ENCODE data around the gene MAEA. TPM values are rescaled to one million over a fixed set of nuclear protein-coding genes. Genes with fewer than 3 reads are reported as not detected.

Gene MAEA
- total RNA-seq, 2 donors from 2014 or later: 65.8 to 124 TPM

DNA sequence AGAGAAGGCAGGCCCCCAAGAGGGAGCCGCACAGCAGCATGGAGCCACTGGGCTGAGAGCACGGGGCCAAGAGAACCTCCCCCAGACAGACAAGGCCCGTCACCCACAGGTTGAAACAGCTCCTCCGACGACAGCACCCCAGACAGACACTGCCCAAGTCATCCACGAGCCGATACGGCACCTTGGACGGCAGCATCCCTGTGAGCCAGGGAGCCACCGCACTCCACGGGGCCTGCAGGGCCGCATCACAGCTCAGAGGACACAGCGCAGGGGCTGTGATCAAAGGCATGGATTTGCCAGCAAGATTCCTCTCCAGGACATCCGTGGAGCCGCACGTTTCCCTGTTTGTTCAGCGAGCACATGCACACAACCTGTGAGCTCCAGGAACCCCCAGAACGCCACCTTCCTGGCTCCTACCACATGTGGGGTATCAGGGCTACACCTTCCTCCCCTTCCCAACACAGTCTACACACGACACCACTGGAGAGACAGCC, 44.7 kb upstream of the MAEA start:
- intact Hi-C loops (cut with DNase I): loop anchor here (5.0 kb wide), 2 partner anchors 38 to 78 kb away; no protein-coding TSS in a partner anchor
- H3K9ac ChIP-seq (ENCODE audit: low read depth in 2 of 2, low read length in 2 of 2): no peak overlapping the region
- peaks cover 33% of the 10 kb centered on the region for H3K4me1 ChIP-seq
- H3K27me3 ChIP-seq: no peaks in the 10 kb centered on the region
- H3K4me3 ChIP-seq: no peak overlapping the region
- no peaks in the 10 kb centered on the region for H3K9me3 ChIP-seq
- H3K36me3 ChIP-seq: no peaks in the 10 kb centered on the region
- no peak overlapping the region for H3K27ac ChIP-seq
- TF ChIP-seq CTCF (IDR thresholded peaks at IDR 0.05): no peak
- DNase-seq: no peak

DNA sequence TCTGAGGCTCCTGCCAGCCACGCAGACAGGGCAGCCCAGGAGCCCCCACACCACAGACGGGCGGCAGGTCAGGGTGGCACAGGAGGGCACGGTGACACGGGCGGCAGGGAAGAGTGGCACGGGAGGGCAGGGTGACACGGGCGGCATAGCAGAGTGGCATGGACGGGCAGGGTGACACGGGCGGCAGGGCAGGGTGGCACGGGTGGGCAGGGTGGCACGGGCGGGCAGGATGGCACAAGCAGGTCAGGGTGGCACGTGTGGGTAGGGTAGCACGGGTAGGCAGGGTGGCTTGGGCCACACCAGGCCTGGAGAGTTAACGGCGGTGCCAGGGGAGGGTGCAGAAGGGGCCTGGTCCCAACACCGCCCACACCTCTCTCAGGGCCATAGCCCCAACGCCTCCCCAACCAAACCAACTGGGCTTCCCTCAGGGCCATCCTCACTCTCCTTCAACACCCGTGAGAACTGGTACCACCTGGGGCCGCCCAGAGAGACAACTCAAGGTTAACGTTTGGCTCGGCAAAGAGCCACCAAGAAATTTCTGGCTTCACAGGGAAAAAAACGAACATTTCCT, 44.1 kb upstream of the MAEA start:
- H3K36me3 ChIP-seq: no peaks in the 10 kb centered on the region

DNA sequence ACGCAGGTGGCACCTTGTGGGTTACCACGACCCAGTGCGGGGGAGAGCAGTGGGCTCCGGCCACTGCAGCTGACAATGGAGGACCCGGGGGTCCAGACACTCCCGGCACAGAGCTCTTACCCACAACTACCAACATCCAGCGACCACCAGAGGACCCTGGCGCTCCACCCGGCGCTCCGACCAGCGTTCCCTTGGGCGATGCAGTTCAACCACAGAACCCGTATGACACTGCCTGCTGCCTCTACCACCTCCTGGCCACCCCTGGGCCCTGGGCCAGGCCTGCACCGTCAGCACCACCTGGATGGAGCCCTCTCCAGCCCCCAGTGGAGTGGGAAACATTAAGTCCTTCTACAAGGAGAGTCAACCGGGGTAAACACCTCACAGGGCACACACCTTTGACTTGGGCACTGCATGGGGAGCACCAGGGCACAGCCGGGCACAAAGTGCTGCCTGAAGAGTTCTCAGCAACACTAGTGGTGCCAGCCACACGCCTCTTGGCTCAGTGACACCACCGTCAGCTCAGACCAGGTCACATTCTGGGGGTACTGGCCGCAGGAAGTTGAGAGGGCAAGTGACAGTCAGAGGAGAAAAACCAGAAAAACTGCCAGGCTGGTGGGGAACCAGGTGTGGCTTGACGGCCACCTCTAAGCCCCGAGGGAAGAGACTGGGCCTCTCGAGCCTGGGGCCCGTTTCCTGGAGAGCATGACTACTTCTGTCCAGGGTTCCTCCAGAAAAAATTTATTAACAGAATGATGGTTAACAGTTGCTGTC, 43.4 kb upstream of the MAEA start:
- intact Hi-C loops (cut with DNase I): loop anchor here (5.0 kb wide), 1 partner anchor 79 kb away; no protein-coding TSS in a partner anchor
- Histone ChIP-seq H3K9me3 (no peaks in the 10 kb centered on the region), H3K27ac (no peak overlapping the region), H3K27me3 (no peaks in the 10 kb centered on the region), H3K4me1 (peaks cover 38% of the 10 kb centered on the region), H3K4me3 (no peak overlapping the region), H3K36me3 (no peaks in the 10 kb centered on the region), H3K9ac (ENCODE audit: low read depth in 2 of 2, low read length in 2 of 2) (peak overlapping the region; percentile 92 to 93)
- no peak for TF ChIP-seq CTCF (IDR thresholded peaks at IDR 0.05)
- DNase-seq: peak; percentile 21

More for the DNA sequence above, 44.1 kb upstream of the MAEA start:
- intact Hi-C loops (cut with DNase I): loop anchor here (5.0 kb wide), 1 partner anchor 78 kb away; no protein-coding TSS in a partner anchor
- no peaks in the 10 kb centered on the region for H3K27me3 ChIP-seq
- no peak overlapping the region for H3K9ac ChIP-seq (ENCODE audit: low read depth in 2 of 2, low read length in 2 of 2)
- no peak overlapping the region for H3K4me3 ChIP-seq
- H3K9me3 ChIP-seq: no peaks in the 10 kb centered on the region
- DNase-seq: no peak
- no peak overlapping the region for H3K27ac ChIP-seq
- TF ChIP-seq CTCF (IDR thresholded peaks at IDR 0.05): no peak
- H3K4me1 ChIP-seq: peaks cover 38% of the 10 kb centered on the region

- TF ChIP-seq CTCF (IDR thresholded peaks at IDR 0.05): no peak
- Histone ChIP-seq H3K36me3 (no peaks in the 10 kb centered on the region), H3K9ac (ENCODE audit: low read depth in 2 of 2, low read length in 2 of 2) (peak overlapping the region; percentile 92 to 93), H3K27me3 (no peaks in the 10 kb centered on the region), H3K4me1 (peaks cover 30% of the 10 kb centered on the region), H3K27ac (peak overlapping the region; percentile 99), H3K4me3 (peak overlapping the region; percentile 97), H3K9me3 (no peaks in the 10 kb centered on the region)
- intact Hi-C loops (cut with DNase I): loop anchor here (5.0 kb wide), 1 partner anchor 80 kb away; no protein-coding TSS in a partner anchor
- no peak for DNase-seq
These were observed 42.5 kb upstream of the MAEA start for GRCh38 chr4:1246901-1247863.

DNA sequence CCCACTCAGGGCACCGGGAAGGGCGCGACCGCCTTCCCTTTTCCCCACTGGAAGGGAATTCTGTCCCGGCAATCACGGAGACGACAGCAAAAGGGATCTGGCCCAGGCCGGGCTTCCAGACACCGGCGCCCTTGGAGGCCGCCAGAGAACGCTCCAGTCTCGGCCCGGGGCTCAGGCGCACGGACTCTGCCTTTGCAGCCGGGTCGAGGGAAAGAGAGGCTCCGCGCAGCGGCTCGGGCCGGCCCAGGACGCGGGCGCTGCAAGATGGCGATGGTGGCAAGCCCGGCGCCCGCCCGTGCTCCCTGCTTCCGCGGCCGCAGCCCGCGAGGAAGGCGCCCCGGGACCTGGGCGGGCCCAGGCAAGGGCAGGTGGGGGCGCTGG, 41.8 kb upstream of the MAEA start:
- no peaks in the 10 kb centered on the region for H3K9me3 ChIP-seq
- peak overlapping the region; percentile 97 for H3K4me3 ChIP-seq
- no peaks in the 10 kb centered on the region for H3K27me3 ChIP-seq
- H3K4me1 ChIP-seq: peaks cover 26% of the 10 kb centered on the region
- TF ChIP-seq CTCF (IDR thresholded peaks at IDR 0.05): no peak
- no peaks in the 10 kb centered on the region for H3K36me3 ChIP-seq
- DNase-seq: no peak
- intact Hi-C loops (cut with DNase I): loop anchor here (5.0 kb wide), 1 partner anchor 81 kb away; no protein-coding TSS in a partner anchor
- peak overlapping the region; percentile 92 to 93 for H3K9ac ChIP-seq (ENCODE audit: low read depth in 2 of 2, low read length in 2 of 2)
- peak overlapping the region; percentile 99 for H3K27ac ChIP-seq
